ENCODE data around the gene SMIM1.

SMIM1 gene

DNA sequence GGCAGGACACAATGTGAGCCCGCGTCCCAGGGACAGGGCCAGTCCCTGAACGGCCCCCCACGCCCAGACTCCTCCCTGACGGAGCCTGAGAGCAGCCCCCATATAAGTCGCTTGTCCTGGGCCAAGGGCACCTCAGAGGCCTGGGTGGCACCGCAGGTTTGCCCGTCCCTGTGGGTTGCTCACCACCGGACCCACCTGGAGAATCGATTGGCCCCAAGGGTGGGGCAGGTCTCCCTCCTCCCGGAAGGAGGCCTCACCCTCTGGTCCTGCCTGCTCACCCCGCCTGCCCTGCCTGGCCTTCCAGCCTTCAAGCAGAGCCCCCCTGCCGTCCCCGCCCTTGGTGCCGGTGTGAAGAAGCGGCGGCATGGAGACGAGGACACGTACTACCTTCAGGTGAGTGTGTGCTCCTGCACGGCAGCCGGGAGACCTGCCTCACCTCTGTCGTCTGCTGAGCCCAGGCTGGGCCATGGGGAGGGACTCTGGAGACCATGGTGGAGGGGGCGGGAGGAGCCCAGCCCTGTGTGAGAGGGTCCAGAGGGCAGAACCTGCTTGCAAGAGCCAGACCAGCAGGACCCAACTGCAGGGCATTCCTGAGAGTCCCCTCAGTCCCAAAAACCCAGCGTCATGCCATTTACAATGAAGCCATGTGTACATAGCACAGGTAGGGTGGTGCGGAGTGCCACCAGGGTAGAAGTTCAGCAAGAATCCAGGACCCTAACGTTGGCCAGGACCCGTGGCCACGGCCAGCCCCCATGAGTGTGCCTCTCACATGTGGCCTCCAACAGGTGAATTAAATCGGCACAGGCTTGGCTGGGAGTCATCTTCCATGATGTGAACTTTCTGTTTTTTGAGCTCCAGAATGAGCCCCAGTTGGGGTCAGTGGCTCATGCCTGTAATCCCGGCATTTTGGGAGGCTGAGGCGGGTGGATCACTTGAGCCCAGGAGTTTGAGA lies 44.4 kb upstream of the SMIM1 start:
- TF ChIP-seq, protein P1, sequence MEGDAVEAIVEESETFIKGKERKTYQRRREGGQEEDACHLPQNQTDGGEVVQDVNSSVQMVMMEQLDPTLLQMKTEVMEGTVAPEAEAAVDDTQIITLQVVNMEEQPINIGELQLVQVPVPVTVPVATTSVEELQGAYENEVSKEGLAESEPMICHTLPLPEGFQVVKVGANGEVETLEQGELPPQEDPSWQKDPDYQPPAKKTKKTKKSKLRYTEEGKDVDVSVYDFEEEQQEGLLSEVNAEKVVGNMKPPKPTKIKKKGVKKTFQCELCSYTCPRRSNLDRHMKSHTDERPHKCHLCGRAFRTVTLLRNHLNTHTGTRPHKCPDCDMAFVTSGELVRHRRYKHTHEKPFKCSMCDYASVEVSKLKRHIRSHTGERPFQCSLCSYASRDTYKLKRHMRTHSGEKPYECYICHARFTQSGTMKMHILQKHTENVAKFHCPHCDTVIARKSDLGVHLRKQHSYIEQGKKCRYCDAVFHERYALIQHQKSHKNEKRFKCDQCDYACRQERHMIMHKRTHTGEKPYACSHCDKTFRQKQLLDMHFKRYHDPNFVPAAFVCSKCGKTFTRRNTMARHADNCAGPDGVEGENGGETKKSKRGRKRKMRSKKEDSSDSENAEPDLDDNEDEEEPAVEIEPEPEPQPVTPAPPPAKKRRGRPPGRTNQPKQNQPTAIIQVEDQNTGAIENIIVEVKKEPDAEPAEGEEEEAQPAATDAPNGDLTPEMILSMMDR (IDR thresholded peaks at IDR 0.05) = no peak
- no peaks in the 10 kb centered on the region for H3K36me3 Mint-ChIP-seq (ENCODE audit: low read depth)
- no peaks in the 10 kb centered on the region for H3K9me3 Mint-ChIP-seq
- H3K4me3 Mint-ChIP-seq = no peak overlapping the region
- DNase-seq = no peak
- H3K27me3 Mint-ChIP-seq (ENCODE audit: low read depth, poor library complexity) = peaks cover 11% of the 10 kb centered on the region
- H3K27ac Mint-ChIP-seq = no peak overlapping the region
- peaks cover 18% of the 10 kb centered on the region for H3K4me1 Mint-ChIP-seq

DNA sequence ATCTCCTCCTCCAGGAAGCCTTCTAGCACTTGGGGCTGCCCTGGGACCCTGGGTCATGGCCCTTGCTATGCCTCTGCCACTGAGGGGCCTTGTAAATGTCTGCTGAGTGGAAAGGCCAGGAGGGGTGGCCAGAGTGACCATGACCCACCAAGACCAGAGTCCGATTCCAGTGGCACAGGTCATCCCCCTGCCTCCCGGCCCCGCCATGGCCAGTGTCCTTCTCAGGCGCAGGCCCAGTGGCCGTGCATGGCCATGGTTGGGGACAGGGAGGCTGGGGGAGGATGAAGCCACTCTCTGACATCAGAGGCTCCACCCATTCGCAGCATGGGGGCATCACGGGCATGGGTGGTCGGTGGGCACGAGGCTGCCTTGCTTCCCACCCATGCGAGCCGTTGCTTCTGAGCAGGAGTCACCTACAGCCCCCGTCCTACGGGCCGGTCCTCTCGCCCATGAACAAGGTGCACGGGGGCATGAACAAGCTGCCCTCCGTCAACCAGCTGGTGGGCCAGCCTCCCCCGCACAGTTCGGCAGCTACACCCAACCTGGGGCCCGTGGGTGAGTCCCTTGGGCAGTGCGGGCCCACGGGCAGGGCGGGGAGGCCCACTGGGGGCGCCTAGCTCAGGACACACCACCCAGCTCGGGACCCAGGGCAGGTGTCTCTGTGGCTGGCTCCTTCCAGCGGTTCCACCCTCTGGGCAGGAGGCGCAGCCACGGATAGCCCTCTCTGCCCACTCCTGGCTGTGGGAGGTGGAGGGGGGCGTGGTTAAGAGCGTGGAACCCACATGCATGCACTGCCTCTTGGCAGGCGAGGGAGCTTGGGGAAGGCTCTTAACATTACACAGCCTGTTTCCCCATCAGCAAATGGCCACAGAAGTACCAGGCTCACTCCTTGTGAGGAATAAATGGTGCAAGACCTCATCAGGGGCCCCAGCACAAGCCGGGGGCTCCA lies 42.7 kb upstream of the SMIM1 start:
- H3K4me1 Mint-ChIP-seq = peaks cover 27% of the 10 kb centered on the region
- H3K27me3 Mint-ChIP-seq (ENCODE audit: low read depth, poor library complexity) = peaks cover 11% of the 10 kb centered on the region
- TF ChIP-seq, protein P1 (IDR thresholded peaks at IDR 0.05) = no peak
- no peak overlapping the region for H3K4me3 Mint-ChIP-seq
- no peak overlapping the region for H3K27ac Mint-ChIP-seq
- H3K36me3 Mint-ChIP-seq (ENCODE audit: low read depth) = no peaks in the 10 kb centered on the region
- no peaks in the 10 kb centered on the region for H3K9me3 Mint-ChIP-seq
- DNase-seq = no peak

DNA sequence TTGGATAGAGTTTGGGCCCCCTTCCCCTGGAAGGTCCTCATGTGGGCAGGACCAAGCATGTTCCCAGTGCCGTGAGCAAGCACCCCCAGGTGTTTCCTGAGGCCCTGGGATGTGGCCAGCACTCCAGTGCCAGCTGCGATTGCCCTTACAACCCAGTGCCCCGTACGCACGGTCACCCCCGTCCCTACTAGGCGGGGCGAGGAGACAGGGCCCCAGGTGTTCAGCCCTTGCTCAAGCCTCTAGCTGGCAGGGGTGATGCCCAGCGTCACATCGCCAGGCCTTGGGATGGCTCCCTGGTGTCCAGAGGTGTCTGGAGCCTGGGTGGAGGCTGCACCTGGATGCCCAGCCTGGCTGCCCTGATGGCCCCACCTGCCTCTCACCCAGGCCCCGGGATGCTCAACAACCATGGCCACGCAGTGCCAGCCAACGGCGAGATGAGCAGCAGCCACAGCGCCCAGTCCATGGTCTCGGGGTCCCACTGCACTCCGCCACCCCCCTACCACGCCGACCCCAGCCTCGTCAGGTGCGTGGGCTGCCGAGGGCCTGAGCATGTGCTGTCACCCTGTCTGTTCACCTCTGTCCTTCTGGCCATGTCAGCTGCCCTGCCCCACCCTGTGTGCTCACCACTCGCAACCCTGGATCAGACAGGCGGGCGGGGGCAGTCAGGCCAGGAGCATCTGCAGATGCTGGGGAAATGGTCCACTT lies 41.9 kb upstream of the SMIM1 start:
- TF ChIP-seq, protein P1 (IDR thresholded peaks at IDR 0.05) = no peak
- Mint-ChIP-seq H3K27ac (no peak overlapping the region), H3K9me3 (no peaks in the 10 kb centered on the region), H3K4me3 (no peak overlapping the region), H3K4me1 (peaks cover 28% of the 10 kb centered on the region), H3K36me3 (ENCODE audit: low read depth) (peaks cover 1% of the 10 kb centered on the region), H3K27me3 (ENCODE audit: low read depth, poor library complexity) (peaks cover 11% of the 10 kb centered on the region)
- no peak for DNase-seq

DNA sequence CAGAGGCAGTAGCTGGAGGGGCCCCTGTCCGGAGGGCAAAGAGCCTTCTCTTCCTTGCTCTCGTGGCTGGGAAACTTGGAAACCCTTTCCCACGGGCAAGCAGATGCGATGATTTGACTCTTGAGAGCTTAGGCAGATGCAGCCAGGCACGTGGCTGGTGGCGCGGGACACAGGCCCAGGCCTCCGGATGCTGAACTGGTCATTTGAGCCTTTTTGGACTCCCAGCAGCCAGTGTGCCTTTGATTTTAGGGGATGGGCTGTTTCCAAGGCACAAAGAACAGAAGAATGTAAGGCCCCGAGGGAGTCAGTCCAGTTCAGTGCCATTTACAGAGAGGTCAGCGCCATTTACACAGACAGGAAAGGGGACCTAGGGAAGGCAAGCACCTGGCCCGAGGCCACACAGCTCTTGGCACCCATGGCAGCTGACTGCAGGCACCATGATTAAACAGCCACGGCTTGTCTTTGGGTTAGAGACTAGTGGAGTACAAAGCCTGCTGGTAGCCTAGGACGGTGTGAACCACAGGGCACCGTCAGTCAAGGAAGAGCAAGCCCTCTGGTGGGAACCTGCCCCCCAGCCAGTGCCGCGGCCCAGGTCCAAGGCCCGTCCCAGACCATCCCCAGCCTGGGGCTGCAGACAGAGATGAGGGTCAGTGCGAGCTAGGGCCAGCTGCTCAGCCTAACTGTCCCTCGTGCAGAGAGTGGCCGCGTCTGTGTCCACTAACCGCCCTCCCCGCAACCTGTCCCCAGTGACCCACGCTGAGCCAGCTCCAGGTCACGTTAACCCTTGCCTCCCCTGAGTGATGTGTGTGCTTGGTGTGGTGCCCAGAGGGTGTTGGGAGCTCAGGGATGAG lies 40.7 kb upstream of the SMIM1 start:
- H3K4me1 Mint-ChIP-seq = peaks cover 37% of the 10 kb centered on the region
- peaks cover 11% of the 10 kb centered on the region for H3K27me3 Mint-ChIP-seq (ENCODE audit: low read depth, poor library complexity)
- TF ChIP-seq, protein P1 (IDR thresholded peaks at IDR 0.05) = no peak
- H3K4me3 Mint-ChIP-seq = no peak overlapping the region
- H3K27ac Mint-ChIP-seq = no peak overlapping the region
- H3K36me3 Mint-ChIP-seq (ENCODE audit: low read depth) = peaks cover 7% of the 10 kb centered on the region
- DNase-seq = no peak
- H3K9me3 Mint-ChIP-seq = no peaks in the 10 kb centered on the region

Measured in nephron progenitor cell (in vitro differentiated cells).